DOHH2 (cell line): ENCODE data around the gene DDX17.

ENCODE experiments used
- CTCF ChIP-seq: fragments of 200-600 bp; sonication (generic); IDR thresholded peaks from one replicate; pipeline ENCODE4 v1.5.1; 2014; ENCODE audit warnings: antibody characterized with exemption, mild to moderate bottlenecking, low read depth, low read length; ENCODE audit not compliant: poor library complexity, severe bottlenecking
- EZH2phosphoT487 ChIP-seq: fragments of 200-600 bp; sonication (generic); IDR thresholded peaks from 2 replicates; pipeline ENCODE4 v1.6.1; 2017; ENCODE audit warnings: borderline replicate concordance, mild to moderate bottlenecking, antibody characterized with exemption, low read length, moderate library complexity, mixed read lengths

- TF ChIP-seq EZH2phosphoT487 (no peak), CTCF (no peak)
Measured at GRCh38 chr22:38448945-38449745, 57.0 kb downstream of the DDX17 start.
